ENCODE data around the gene HNRNPF. TPM values are rescaled to one million over a fixed set of nuclear protein-coding genes. Genes with fewer than 3 reads are reported as not detected.
A peak's percentile ranks its signal among the peaks of the same experiment; 100 is the strongest.
"Not testable (repeated sequence)": the region's sequence is repeated elsewhere in the genome, so short reads cannot be mapped to it uniquely, and the experiment has no call there.

The HNRNPF gene, protein sequence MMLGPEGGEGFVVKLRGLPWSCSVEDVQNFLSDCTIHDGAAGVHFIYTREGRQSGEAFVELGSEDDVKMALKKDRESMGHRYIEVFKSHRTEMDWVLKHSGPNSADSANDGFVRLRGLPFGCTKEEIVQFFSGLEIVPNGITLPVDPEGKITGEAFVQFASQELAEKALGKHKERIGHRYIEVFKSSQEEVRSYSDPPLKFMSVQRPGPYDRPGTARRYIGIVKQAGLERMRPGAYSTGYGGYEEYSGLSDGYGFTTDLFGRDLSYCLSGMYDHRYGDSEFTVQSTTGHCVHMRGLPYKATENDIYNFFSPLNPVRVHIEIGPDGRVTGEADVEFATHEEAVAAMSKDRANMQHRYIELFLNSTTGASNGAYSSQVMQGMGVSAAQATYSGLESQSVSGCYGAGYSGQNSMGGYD
- 143 TPM for polyA plus RNA-seq (2012; ENCODE audit: low read depth, missing spikeins)

- peak; percentile 96 for FAIRE-seq
- TF ChIP-seq POU2F2 (IDR thresholded peaks at IDR 0.05; ENCODE audit: low read depth, low read length): no peak
- peak; percentile 51; the same call in 1 of the 2 replicates for TF ChIP-seq POLR2A (IDR thresholded peaks at IDR 0.05; ENCODE audit: low read depth, low read length)
- peak; percentile 38 for TF ChIP-seq PAX5 (IDR thresholded peaks at IDR 0.05; ENCODE audit: insufficient read depth, low read length, severe bottlenecking)
- peak; percentile 80 for DNase-seq (ENCODE audit: insufficient read length, low spot score)
These were observed at the start of gene HNRNPF for GRCh38 chr10:43408710-43409384. Gene HNRNPF (minus strand): TSS chr10:43409186. CDS start chr10:43387884, 21,302 bp downstream.

DNA sequence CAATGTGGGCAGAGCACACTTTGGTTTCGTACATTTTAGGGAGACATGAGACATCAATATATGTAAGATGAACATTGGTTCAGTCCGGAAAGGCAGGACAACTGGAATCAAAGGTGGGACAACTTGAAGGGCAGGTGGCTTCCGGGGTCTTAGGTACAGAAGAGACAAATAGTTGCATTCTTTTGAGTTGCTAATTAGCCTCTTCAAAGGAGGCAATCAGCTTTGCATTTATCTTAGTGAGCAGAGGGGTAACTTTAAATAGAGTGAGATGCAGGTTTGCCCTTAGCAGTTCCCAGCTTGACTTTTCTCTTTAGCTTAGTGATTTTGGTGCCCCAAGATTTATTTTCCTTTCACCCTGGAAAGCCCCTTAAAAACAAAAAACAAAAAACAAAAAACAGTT lies 49.2 kb upstream of the HNRNPF start:
- FAIRE-seq (no peak), DNase-seq (ENCODE audit: insufficient read length, low spot score) (no peak)
- TF ChIP-seq POU2F2 (IDR thresholded peaks at IDR 0.05; ENCODE audit: low read depth, low read length) (no peak), POLR2A (IDR thresholded peaks at IDR 0.05; ENCODE audit: low read depth, low read length) (no peak), TAF1 (IDR thresholded peaks at IDR 0.05; ENCODE audit: low read depth, low read length) (no peak), PAX5 (IDR thresholded peaks at IDR 0.05; ENCODE audit: insufficient read depth, low read length, severe bottlenecking) (no peak), SPI1 (IDR thresholded peaks at IDR 0.05; ENCODE audit: low read depth, low read length) (no peak), POLR2AphosphoS5 (IDR thresholded peaks at IDR 0.05; ENCODE audit: low read depth, low read length) (no peak)

GRCh38 chr10:43456561-43456960 lies 47.6 kb upstream of the HNRNPF start:
- not testable (repeated sequence) for DNase-seq (ENCODE audit: insufficient read length, low spot score); FAIRE-seq

GRCh38 chr10:43454025-43454424 lies 45.0 kb upstream of the HNRNPF start:
- DNase-seq (ENCODE audit: insufficient read length, low spot score): not testable (repeated sequence)
- FAIRE-seq: peak; percentile 50

GRCh38 chr10:43453266-43453831 lies 44.4 kb upstream of the HNRNPF start:
- 0 out of 2 replicates have a peak, but pooled peaks have one; percentile 20 for TF ChIP-seq POU2F2 (IDR thresholded peaks at IDR 0.05; ENCODE audit: low read depth, low read length)
- TF ChIP-seq TAF1 (IDR thresholded peaks at IDR 0.05; ENCODE audit: low read depth, low read length): no peak
- TF ChIP-seq PAX5 (IDR thresholded peaks at IDR 0.05; ENCODE audit: insufficient read depth, low read length, severe bottlenecking): no peak
- DNase-seq (ENCODE audit: insufficient read length, low spot score): peak; percentile 18
- peak; percentile 89 for FAIRE-seq

DNA sequence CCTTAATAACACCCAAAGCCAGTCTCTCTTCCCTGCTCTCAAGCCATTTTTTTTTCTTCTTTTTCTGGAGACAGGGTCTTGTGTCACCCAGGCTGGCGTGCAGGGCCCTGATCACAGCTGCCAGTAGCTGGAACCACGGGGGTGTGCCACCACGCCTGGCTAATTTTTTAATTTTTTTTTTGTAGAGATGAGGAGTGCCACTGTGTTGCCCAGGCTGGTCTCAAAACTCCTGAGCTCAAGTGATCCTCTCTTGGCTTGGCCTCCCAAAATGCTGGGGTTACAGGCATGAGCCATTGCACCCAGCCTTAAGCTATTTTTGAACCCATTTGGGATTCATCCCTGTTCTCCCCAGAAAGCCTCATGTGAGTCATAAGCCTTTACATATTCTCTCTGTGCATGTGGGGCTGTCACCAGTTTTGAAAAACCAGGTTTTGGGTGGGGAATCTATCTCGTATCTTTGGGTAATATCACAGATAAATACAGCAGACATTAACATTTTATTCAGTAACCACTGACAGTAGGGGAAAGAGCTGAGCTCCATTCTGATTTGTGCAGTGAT lies 43.4 kb upstream of the HNRNPF start:
- DNase-seq (ENCODE audit: insufficient read length, low spot score) (no peak), FAIRE-seq (no peak)
- TF ChIP-seq TAF1 (IDR thresholded peaks at IDR 0.05; ENCODE audit: low read depth, low read length) (0 out of 2 replicates have a peak, but pooled peaks have one; percentile 31), PAX5 (IDR thresholded peaks at IDR 0.05; ENCODE audit: insufficient read depth, low read length, severe bottlenecking) (no peak)

GRCh38 chr10:43448742-43449141 lies 39.8 kb upstream of the HNRNPF start:
- DNase-seq (ENCODE audit: insufficient read length, low spot score) (no peak), FAIRE-seq (peak; percentile 5)
- no peak for TF ChIP-seq TAF1 (IDR thresholded peaks at IDR 0.05; ENCODE audit: low read depth, low read length)
- no peak for TF ChIP-seq PAX5 (IDR thresholded peaks at IDR 0.05; ENCODE audit: insufficient read depth, low read length, severe bottlenecking)
- no peak for TF ChIP-seq SPI1 (IDR thresholded peaks at IDR 0.05; ENCODE audit: low read depth, low read length)
- TF ChIP-seq POU2F2 (IDR thresholded peaks at IDR 0.05; ENCODE audit: low read depth, low read length): no peak

DNA sequence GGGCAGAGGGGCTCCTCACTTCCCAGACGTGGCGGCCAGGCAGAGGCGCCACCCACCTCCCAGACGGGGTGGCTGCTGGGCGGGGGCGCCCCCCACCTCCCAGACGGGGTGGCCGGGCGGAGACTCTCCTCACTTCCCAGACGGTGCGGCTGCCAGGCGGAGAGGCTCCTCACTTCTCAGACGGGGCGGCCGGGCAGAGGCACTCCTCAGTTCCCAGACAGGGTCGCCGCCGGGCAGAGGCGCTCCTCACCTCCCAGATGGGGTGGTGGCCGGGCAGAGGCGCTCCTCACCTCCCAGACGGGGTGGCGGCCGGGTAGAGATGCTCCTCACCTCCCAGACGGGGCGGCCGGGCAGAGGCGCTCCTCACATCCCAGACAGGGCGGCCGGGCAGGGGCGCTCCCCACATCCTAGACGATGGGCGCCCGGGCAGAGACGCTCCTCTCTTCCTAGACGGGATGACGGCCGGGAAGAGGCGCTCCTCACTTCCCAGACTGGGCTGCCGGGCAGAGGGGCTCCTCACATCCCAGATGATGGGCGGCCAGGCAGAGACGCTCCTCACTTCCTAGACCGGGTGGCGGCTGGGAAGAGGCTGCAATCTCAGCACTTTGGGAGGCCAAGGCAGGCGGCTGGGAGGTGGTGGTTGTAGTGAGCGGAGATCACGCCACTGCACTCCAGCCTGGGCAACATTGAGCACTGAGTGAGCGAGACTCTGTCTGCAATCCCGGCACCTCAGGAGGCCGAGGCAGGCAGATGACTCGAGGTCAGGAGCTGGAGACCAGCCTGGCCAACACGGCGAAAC lies 37.4 kb upstream of the HNRNPF start:
- DNase-seq (ENCODE audit: insufficient read length, low spot score); FAIRE-seq: not testable (repeated sequence)

- TF ChIP-seq PAX5 (IDR thresholded peaks at IDR 0.05; ENCODE audit: insufficient read depth, low read length, severe bottlenecking) (no peak), TAF1 (IDR thresholded peaks at IDR 0.05; ENCODE audit: low read depth, low read length) (no peak)
- FAIRE-seq: no peak
- no peak for DNase-seq (ENCODE audit: insufficient read length, low spot score)
These were observed 36.0 kb upstream of the HNRNPF start for GRCh38 chr10:43444897-43445466.

DNA sequence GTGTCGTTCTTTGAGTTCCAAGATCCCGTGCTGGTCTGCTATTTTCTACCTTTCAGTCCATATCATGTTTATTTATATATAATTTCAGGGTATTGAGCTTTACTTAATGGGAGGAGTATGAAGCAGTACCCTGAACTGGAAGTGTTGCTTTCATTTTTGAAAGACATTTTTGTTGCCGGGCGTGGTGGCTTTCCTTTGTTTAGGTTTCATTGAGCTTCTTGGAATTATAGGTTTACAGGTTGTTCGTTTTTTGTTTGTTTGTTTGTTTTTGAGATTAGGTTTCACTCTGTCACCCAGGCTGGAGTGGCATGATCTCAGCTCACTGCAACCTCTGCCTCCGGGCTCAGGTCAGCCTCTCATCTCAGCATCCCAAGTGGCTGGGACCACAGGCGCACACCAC lies 35.3 kb upstream of the HNRNPF start:
- FAIRE-seq (no peak), DNase-seq (ENCODE audit: insufficient read length, low spot score) (no peak)
- TF ChIP-seq POLR2A (IDR thresholded peaks at IDR 0.05; ENCODE audit: low read depth, low read length) (no peak), POU2F2 (IDR thresholded peaks at IDR 0.05; ENCODE audit: low read depth, low read length) (no peak), POLR2AphosphoS5 (IDR thresholded peaks at IDR 0.05; ENCODE audit: low read depth, low read length) (no peak), SPI1 (IDR thresholded peaks at IDR 0.05; ENCODE audit: low read depth, low read length) (no peak), PAX5 (IDR thresholded peaks at IDR 0.05; ENCODE audit: insufficient read depth, low read length, severe bottlenecking) (no peak), TAF1 (IDR thresholded peaks at IDR 0.05; ENCODE audit: low read depth, low read length) (no peak)

All from GM12891 (cell line).